K562 (cell line): ENCODE measurements around the gene PRSS22. TPM values are rescaled to one million over a fixed set of nuclear protein-coding genes. Genes with fewer than 3 reads are reported as not detected.

Experiments
- BRD4 ChIP-seq: fragments of 200-600 bp; sonication (generic); IDR thresholded peaks from 2 replicates; pipeline ENCODE4 v1.6.1; 2017; ENCODE audit warnings: inconsistent platforms
- CBFB ChIP-seq: sonication (generic); formaldehyde crosslinking; IDR thresholded peaks from 2 replicates; pipeline ENCODE4 v1.4.0; 2020; ENCODE audit warnings: mild to moderate bottlenecking, missing genetic modification reagents
- CHD1 ChIP-seq: fragments of 200-600 bp; sonication (generic); IDR thresholded peaks from one replicate; pipeline ENCODE4 v1.6.1; 2012; ENCODE audit warnings: mild to moderate bottlenecking, moderate library complexity, low read length, inconsistent platforms
- ESRRA ChIP-seq: fragments of 450-650 bp; IDR thresholded peaks from 2 replicates; pipeline ENCODE4 v1.6.1; 2014; ENCODE audit warnings: low read depth, mild to moderate bottlenecking, moderate library complexity, borderline replicate concordance
- MCM5 ChIP-seq: fragments of 450-650 bp; IDR thresholded peaks from 2 replicates; pipeline ENCODE4 v1.6.1; 2016; ENCODE audit warnings: low read depth
- MCM7 ChIP-seq, 2 experiments: fragments of 450-650 bp; IDR thresholded peaks; 2 replicates each; pipeline ENCODE4 v1.6.1; 2016 to 2018
- NRF1 ChIP-seq, 2 experiments: fragments of 450-650 bp; IDR thresholded peaks in 1 of 2; conservative IDR thresholded peaks in 1 of 2; 2 replicates each; pipeline ENCODE4 v1.6.1; 2014; ENCODE audit warnings: mild to moderate bottlenecking in 2 of 2
- PHB ChIP-seq: fragments of 250-450 bp; sonication (Bioruptor Pico); IDR thresholded peaks from 2 replicates; pipeline ENCODE4 v1.5.0; 2021
- ZNF12 ChIP-seq: sonication (generic); formaldehyde crosslinking; IDR thresholded peaks from 2 replicates; pipeline ENCODE4 v1.4.0; 2020; ENCODE audit warnings: mild to moderate bottlenecking, missing genetic modification reagents
- ZNF140 ChIP-seq: fragments of 250-450 bp; sonication (Bioruptor Pico); IDR thresholded peaks from 2 replicates; pipeline ENCODE4 v1.8.0; 2021; ENCODE audit warnings: moderate library complexity, mild to moderate bottlenecking, inconsistent platforms
- ZNF354B ChIP-seq: fragments of 250-450 bp; sonication (Bioruptor Pico); IDR thresholded peaks from 2 replicates; pipeline ENCODE4 v1.4.0; 2020
- polyA plus RNA-seq, 8 experiments: library from polyadenylated mRNA; depleted of rRNA in 4 of 8; stranded (reverse) in 5 of 8; unstranded in 3 of 8; fragments of >200 nt; fragmentation: Nextera tagmentation in 2 of 8; fragmentation: Illumina TruSeq in 1 of 8; extraction: Ambion mirVana in 2 of 8; extraction: Trizol in 1 of 8; gene quantifications; 2 replicates each; pipeline versions ENCODE4 v1.2.1 to v1.2.3, GENCODE V29; 2011 to 2014; ENCODE audit warnings: inconsistent platforms in 1 of 8, missing spikeins in 1 of 8
- total RNA-seq, 7 experiments: library from RNA; depleted of rRNA in 6 of 7; stranded (reverse); fragments of >200 nt in 6 of 7; fragmentation: Illumina TruSeq in 2 of 7; extraction: Trizol in 2 of 7; gene quantifications; 2 replicates each; pipeline versions ENCODE4 v1.2.1 to v1.2.3, GENCODE V29; 2011 to 2021; ENCODE audit warnings: low replicate concordance in 1 of 7
- TF ChIP-seq, protein P1 (sequence below), 2 experiments: fragments of 450-650 bp in 1 of 2; sonication (generic) in 1 of 2; formaldehyde crosslinking in 1 of 2; IDR thresholded peaks; 2 replicates each; pipeline versions ENCODE4 v1.7.1 to v1.9.0; 2016 to 2022; ENCODE audit warnings: inconsistent platforms in 1 of 2, mild to moderate bottlenecking in 1 of 2, missing genetic modification reagents in 1 of 2
- TF ChIP-seq, protein P2 (sequence below): IDR thresholded peaks from 2 replicates; pipeline ENCODE4 v1.6.1; 2011; ENCODE audit not compliant: insufficient read length; ENCODE audit errors: extremely low read depth
- TF ChIP-seq, protein P3 (sequence below), 3 experiments: fragments of 200-800 bp in 1 of 3; sonication (Bioruptor generic) in 1 of 3; sonication (generic) in 1 of 3; formaldehyde crosslinking in 1 of 3; IDR thresholded peaks; 2 replicates each; pipeline versions ENCODE4 v1.6.1 to v1.8.0; 2016 to 2022; ENCODE audit warnings: mild to moderate bottlenecking in 2 of 3, missing compliant biosample characterization in 2 of 3, missing genetic modification characterization in 2 of 3, missing genetic modification reagents in 1 of 3
- TF ChIP-seq, protein P4 (sequence below): fragments of 450-650 bp; formaldehyde crosslinking; conservative IDR thresholded peaks from 2 replicates; pipeline ENCODE4 v1.4.0; 2022; ENCODE audit warnings: mild to moderate bottlenecking, missing genetic modification characterization

The PRSS22 gene
- total and polyA plus RNA-seq, 9 of the 15 experiments (the other 6 are each of a cell fraction or from before 2014, with no cell fraction given) = 0.13 to 0.42 TPM; not detected in 7

DNA sequence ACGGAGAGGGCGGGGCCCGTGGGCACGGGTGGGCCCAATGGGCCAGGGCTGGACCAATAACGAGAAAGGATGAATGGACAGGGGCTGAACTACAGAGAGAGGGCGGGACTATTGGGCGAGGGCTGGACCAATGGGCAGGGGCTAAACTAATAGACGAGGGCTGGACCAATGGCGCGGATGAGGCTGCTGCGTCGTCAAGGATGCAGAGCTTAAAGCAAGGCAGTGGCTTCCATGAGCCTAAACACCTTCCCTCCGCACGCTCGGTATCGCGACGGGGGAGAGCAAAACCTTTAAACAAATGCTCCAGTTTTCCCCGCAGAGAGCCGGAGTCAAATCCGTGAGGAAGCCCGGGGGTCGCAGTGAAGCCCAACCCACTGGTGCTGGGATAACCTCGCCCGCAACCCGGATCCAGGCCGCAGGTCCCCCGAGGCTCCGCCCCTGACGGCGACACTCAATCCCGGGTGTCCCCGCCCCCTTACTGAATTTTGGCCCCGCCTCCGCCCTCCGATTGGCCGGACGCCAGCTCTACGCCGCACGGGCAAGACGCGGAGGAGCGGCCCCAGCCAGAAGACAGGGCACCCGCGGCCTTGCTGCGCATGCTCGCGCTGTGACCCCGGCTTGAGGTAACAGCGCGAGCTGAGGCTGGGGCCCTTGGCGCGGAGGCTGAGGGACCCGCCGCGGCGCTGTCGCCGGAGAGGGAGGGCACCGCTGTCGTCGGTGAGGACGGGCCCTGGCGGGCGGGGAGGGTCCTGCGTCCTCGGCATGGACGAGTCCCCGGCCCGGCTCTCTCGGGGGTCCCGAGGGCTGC lies 24.9 kb upstream of the PRSS22 start, which contains the start of gene FLYWCH2 (continued):
- TF ChIP-seq, protein P1, sequence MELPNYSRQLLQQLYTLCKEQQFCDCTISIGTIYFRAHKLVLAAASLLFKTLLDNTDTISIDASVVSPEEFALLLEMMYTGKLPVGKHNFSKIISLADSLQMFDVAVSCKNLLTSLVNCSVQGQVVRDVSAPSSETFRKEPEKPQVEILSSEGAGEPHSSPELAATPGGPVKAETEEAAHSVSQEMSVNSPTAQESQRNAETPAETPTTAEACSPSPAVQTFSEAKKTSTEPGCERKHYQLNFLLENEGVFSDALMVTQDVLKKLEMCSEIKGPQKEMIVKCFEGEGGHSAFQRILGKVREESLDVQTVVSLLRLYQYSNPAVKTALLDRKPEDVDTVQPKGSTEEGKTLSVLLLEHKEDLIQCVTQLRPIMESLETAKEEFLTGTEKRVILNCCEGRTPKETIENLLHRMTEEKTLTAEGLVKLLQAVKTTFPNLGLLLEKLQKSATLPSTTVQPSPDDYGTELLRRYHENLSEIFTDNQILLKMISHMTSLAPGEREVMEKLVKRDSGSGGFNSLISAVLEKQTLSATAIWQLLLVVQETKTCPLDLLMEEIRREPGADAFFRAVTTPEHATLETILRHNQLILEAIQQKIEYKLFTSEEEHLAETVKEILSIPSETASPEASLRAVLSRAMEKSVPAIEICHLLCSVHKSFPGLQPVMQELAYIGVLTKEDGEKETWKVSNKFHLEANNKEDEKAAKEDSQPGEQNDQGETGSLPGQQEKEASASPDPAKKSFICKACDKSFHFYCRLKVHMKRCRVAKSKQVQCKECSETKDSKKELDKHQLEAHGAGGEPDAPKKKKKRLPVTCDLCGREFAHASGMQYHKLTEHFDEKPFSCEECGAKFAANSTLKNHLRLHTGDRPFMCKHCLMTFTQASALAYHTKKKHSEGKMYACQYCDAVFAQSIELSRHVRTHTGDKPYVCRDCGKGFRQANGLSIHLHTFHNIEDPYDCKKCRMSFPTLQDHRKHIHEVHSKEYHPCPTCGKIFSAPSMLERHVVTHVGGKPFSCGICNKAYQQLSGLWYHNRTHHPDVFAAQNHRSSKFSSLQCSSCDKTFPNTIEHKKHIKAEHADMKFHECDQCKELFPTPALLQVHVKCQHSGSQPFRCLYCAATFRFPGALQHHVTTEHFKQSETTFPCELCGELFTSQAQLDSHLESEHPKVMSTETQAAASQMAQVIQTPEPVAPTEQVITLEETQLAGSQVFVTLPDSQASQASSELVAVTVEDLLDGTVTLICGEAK (IDR thresholded peaks at IDR 0.05) = no peak
- TF ChIP-seq, protein P1 (CRISPR knock-in tag; IDR thresholded peaks at IDR 0.05) = no peak
- TF ChIP-seq MCM7 (IDR thresholded peaks at IDR 0.05) (no peak), CHD1 (no peak), ESRRA (peak; percentile 70), ZNF354B (CRISPR knock-in tag) (no peak), ZNF12 (CRISPR knock-in tag) (0 out of 2 replicates have a peak, but pooled peaks have one; percentile 34), ZNF140 (no peak), BRD4 (peak; percentile 74; the same call in 1 of the 2 replicates), MCM5 (no peak), NRF1 (conservative IDR thresholded peaks at IDR 0.05 in 1 of 2, IDR thresholded peaks at IDR 0.05 in 1 of 2) (peak; percentile 99), PHB (no peak; the same call in 1 of the 2 replicates), CBFB (CRISPR knock-in tag) (0 out of 2 replicates have a peak, but pooled peaks have one; percentile 29)
- TF ChIP-seq, protein P2, sequence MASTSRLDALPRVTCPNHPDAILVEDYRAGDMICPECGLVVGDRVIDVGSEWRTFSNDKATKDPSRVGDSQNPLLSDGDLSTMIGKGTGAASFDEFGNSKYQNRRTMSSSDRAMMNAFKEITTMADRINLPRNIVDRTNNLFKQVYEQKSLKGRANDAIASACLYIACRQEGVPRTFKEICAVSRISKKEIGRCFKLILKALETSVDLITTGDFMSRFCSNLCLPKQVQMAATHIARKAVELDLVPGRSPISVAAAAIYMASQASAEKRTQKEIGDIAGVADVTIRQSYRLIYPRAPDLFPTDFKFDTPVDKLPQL = no peak
- TF ChIP-seq, protein P3, sequence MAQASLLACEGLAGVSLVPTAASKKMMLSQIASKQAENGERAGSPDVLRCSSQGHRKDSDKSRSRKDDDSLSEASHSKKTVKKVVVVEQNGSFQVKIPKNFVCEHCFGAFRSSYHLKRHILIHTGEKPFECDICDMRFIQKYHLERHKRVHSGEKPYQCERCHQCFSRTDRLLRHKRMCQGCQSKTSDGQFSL (CRISPR knock-in tag; IDR thresholded peaks at IDR 0.05) = no peak
- TF ChIP-seq, protein P3 (tag; IDR thresholded peaks at IDR 0.05) = no peak
- TF ChIP-seq, protein P4, sequence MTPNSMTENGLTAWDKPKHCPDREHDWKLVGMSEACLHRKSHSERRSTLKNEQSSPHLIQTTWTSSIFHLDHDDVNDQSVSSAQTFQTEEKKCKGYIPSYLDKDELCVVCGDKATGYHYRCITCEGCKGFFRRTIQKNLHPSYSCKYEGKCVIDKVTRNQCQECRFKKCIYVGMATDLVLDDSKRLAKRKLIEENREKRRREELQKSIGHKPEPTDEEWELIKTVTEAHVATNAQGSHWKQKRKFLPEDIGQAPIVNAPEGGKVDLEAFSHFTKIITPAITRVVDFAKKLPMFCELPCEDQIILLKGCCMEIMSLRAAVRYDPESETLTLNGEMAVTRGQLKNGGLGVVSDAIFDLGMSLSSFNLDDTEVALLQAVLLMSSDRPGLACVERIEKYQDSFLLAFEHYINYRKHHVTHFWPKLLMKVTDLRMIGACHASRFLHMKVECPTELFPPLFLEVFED (CRISPR knock-in tag) = 0 out of 2 replicates have a peak, but pooled peaks have one; percentile 9
